Islet of Langerhans (tissue), 1 donor: ENCODE results near the gene KANK2.

Experiments used
- FAIRE-seq: peaks from one replicate; lab custom pipeline; 2011; peaks lifted over from hg19 to GRCh38; lab: Jason Lieb, UNC

Gene KANK2

GRCh38 chr19:11197291-11198174 lies at the start of gene KANK2:
Gene KANK2, minus strand, starts transcription at chr19:11197545. Its CDS starts 3,034 bp downstream, at chr19:11194511.
- no peak for FAIRE-seq

GRCh38 chr19:11246941-11247340 lies 49.6 kb upstream of the KANK2 start:
- no peak for FAIRE-seq

DNA sequence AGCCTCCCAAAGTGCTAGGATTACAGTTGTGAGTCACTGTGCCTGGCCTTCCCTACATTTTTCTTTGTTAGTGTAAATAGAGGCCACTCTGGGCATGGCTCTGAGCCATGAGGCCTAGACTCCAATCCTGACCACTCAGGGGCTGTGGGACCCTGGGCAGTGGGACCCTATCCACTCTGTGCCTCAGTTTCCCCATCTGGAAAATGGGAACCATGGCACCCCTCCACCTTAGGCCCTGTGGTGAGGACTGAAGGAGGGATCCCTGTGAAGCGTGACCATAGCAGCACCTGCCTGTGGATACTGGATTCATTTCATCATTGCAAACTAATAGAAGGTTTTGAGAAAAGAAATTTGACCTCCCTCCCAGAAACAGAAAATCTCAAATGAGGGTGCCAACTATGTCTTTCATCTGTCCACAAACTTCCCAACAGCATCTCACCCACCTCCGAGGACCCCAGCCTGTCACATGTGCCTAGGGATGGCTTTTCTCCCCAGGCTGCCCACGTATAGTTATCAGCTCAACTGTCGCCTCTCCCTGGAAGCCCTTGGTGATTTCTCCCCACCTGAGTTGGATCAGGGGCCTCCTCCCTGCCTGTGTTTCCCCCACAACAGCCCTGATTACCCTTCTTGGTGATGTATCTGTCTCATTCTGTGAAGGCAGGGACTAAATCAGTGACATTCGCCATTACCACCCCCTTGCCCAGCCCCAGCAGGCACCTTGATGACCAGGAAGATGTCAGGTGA lies 47.7 kb upstream of the KANK2 start:
- no peak for FAIRE-seq

DNA sequence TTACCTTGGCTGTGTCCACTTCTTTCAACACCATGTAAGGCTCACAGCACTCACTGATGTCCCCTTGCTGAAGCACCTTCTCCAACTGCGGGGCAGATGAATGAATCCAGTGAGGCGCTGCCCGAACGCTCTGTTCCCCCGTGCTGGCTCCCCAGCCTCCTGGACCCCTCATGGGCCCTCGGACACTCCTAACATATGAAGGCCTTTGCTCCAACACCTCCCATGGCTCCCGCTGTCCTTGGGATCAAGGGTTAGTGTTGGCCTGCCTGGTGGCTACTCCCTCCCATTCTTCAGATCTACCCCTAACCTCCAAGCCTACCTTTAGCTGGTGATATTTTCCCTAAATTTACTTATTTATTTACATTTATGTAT lies 46.4 kb upstream of the KANK2 start:
- no peak for FAIRE-seq

- no peak for FAIRE-seq
Observed at GRCh38 chr19:11242864-11243797, 45.8 kb upstream of the KANK2 start.

DNA sequence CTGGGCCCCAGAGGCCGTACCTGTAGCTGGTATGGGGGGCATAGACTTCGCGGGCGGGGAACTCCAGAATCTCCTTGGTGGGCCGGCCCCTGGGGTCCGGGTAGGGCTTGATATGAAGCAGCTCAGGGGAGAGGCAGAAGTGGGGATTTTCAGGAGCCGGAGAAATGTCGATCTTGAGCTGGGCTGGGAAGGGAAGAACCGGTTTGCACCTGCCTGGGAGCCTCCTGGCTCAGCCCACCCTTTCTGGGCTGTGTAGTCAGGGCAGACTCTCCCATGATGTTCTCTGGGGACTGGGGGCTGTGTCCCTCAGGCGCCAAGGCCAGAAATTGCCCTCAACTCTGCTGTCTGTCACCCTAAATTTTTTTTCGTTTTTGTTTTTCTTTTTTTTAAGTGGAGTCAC lies 44.7 kb upstream of the KANK2 start:
- no peak for FAIRE-seq

GRCh38 chr19:11240008-11240444 lies 42.7 kb upstream of the KANK2 start:
- no peak for FAIRE-seq

GRCh38 chr19:11239377-11240000 lies 42.1 kb upstream of the KANK2 start, which contains the start of gene ANGPTL8:
Gene ANGPTL8, plus strand, starts transcription at chr19:11239619. Its CDS starts 19 bp downstream, at chr19:11239638.
- no peak for FAIRE-seq

GRCh38 chr19:11238781-11239376 lies 41.5 kb upstream of the KANK2 start:
- FAIRE-seq = no peak

- FAIRE-seq = no peak
Observed at GRCh38 chr19:11238041-11238440, 40.7 kb upstream of the KANK2 start.

- no peak for FAIRE-seq
Observed at GRCh38 chr19:11237321-11237720, 40.0 kb upstream of the KANK2 start.

GRCh38 chr19:11236324-11237301 lies 39.3 kb upstream of the KANK2 start:
- FAIRE-seq = no peak

GRCh38 chr19:11234486-11235075 lies 37.2 kb upstream of the KANK2 start:
- FAIRE-seq = no peak

DNA sequence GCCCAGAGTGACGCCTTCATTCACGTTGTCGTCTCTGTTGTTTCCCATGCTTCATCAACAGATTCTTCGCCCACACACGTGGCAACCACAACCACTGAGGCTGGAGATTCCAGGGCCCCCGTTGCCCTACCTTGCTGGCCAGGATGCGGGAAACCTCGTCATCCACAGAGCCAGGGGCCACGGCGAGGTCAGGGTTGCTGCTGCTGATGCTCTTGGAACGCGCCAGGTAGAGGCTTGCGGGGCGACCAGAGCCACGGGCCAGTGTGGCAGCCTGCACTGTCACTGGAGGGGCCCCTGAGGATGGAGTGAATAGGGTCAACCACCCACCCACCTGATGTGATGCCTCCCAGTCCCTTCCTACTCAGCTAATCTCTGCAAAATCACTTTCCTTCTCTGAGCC lies 35.7 kb upstream of the KANK2 start:
- no peak for FAIRE-seq

- no peak for FAIRE-seq
Observed at GRCh38 chr19:11232555-11232954, 35.2 kb upstream of the KANK2 start.

GRCh38 chr19:11230621-11231386 lies 33.5 kb upstream of the KANK2 start:
- FAIRE-seq = no peak

- FAIRE-seq = no peak
Observed at GRCh38 chr19:11227195-11227886, 30.0 kb upstream of the KANK2 start.

- FAIRE-seq = no peak
Observed at GRCh38 chr19:11226716-11227166, 29.4 kb upstream of the KANK2 start.
